ENCODE results near the gene GCM1. TPM values are rescaled to one million over a fixed set of nuclear protein-coding genes. Genes with fewer than 3 reads are reported as not detected.

The GCM1 gene
- total RNA-seq, 4 donors from 2014 or later, result not detected

- H3K9me3 ChIP-seq, result no peaks in the 10 kb centered on the region
- H3K36me3 ChIP-seq, result no peaks in the 10 kb centered on the region
- H3K27ac ChIP-seq, result peak overlapping the region in 2 of 4 donors; percentile 30 to 44
- no peaks in the 10 kb centered on the region for H3K4me1 ChIP-seq
- DNase-seq, result no peak
- TF ChIP-seq CTCF (IDR thresholded peaks at IDR 0.05), result no peak
- TF ChIP-seq POLR2A (IDR thresholded peaks at IDR 0.05), result no peak
- no peak overlapping the region for H3K4me3 ChIP-seq
- H3K27me3 ChIP-seq, result no peaks in the 10 kb centered on the region
These were observed 23.8 kb upstream of the GCM1 start for GRCh38 chr6:53172468-53172803.

- peak; percentile 93 to 95 (median 93) for DNase-seq
- TF ChIP-seq CTCF (IDR thresholded peaks at IDR 0.05) (peak; percentile 100), POLR2A (IDR thresholded peaks at IDR 0.05) (peak in 1 of 2 donors; percentile 45)
- Histone ChIP-seq H3K36me3 (no peaks in the 10 kb centered on the region), H3K4me3 (no peak overlapping the region), H3K27me3 (no peaks in the 10 kb centered on the region), H3K4me1 (no peaks in the 10 kb centered on the region), H3K9me3 (no peaks in the 10 kb centered on the region), H3K27ac (peak overlapping the region in 2 of 4 donors; percentile 30 to 44)
These were observed 23.2 kb upstream of the GCM1 start for GRCh38 chr6:53171605-53172467.

GRCh38 chr6:53168516-53169267 lies 20.1 kb upstream of the GCM1 start:
- Histone ChIP-seq H3K36me3 (no peaks in the 10 kb centered on the region), H3K4me3 (no peak overlapping the region), H3K27me3 (no peaks in the 10 kb centered on the region), H3K9me3 (no peaks in the 10 kb centered on the region), H3K27ac (no peak overlapping the region), H3K4me1 (no peaks in the 10 kb centered on the region)
- no peak for DNase-seq
- TF ChIP-seq CTCF (IDR thresholded peaks at IDR 0.05) (no peak), POLR2A (IDR thresholded peaks at IDR 0.05) (no peak)

GRCh38 chr6:53165293-53165692 lies 16.7 kb upstream of the GCM1 start:
- Histone ChIP-seq H3K4me1 (no peaks in the 10 kb centered on the region), H3K27ac (no peak overlapping the region), H3K9me3 (no peaks in the 10 kb centered on the region), H3K4me3 (no peak overlapping the region), H3K27me3 (no peaks in the 10 kb centered on the region), H3K36me3 (no peaks in the 10 kb centered on the region)
- no peak for DNase-seq
- TF ChIP-seq POLR2A (IDR thresholded peaks at IDR 0.05) (no peak), CTCF (IDR thresholded peaks at IDR 0.05) (no peak)

- no peak overlapping the region for H3K27ac ChIP-seq
- H3K27me3 ChIP-seq, result no peaks in the 10 kb centered on the region
- DNase-seq, result no peak
- TF ChIP-seq CTCF (IDR thresholded peaks at IDR 0.05) (no peak), POLR2A (IDR thresholded peaks at IDR 0.05) (no peak)
- no peaks in the 10 kb centered on the region for H3K36me3 ChIP-seq
- no peak overlapping the region for H3K4me3 ChIP-seq
- H3K9me3 ChIP-seq, result no peaks in the 10 kb centered on the region
- no peaks in the 10 kb centered on the region for H3K4me1 ChIP-seq
These were observed 14.0 kb upstream of the GCM1 start for GRCh38 chr6:53162606-53163005.

Measured in Peyer's patch (tissue), 4 donors.